Astrocyte of the spinal cord (primary cell): ENCODE data around the gene BEX1.

ENCODE experiments used
- DNase-seq: peaks from one replicate; pipeline ENCODE4 v3.0.0; 2011; ENCODE audit warnings: low read depth, low spot score
- H3K4me3 ChIP-seq: 2 replicates; pipeline ENCODE4 v1.5.1; 2011; ENCODE audit warnings: low read depth, mild to moderate bottlenecking, low read length, moderate library complexity
- in situ Hi-C: cut with HindIII; loops from 2 replicates; pipeline ENCODE4 v1.10.0; 2017; ENCODE audit warnings: low sequenced_read_pairs
- TF ChIP-seq, protein P1 (sequence below): IDR thresholded peaks from 2 replicates; pipeline ENCODE4 v1.5.1; 2012; ENCODE audit warnings: low read depth, mild to moderate bottlenecking, low read length, inconsistent platforms

Gene BEX1

DNA sequence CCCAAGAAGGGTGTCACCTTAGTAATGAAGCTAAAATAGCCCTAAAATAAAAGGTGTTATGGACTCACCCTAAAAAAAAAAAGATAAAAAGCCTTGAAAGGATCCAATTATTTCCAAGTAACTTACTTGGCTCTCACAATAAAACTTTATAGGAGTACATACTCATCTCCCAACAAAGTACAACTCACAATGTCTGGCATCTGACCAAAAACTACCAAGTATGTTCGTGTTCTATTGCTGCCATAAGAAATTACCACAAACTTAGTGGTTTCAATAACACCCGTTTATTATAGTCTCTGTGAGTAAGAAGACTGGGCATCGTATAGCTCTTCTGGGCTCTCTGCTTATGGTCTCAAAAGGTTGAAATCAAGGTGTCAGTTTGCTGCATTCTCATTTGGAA is 51.0 kb downstream of the BEX1 start:
- no peak overlapping the region for H3K4me3 ChIP-seq
- DNase-seq: no peak
- in situ Hi-C loops: no loop called here
- TF ChIP-seq, protein P1, sequence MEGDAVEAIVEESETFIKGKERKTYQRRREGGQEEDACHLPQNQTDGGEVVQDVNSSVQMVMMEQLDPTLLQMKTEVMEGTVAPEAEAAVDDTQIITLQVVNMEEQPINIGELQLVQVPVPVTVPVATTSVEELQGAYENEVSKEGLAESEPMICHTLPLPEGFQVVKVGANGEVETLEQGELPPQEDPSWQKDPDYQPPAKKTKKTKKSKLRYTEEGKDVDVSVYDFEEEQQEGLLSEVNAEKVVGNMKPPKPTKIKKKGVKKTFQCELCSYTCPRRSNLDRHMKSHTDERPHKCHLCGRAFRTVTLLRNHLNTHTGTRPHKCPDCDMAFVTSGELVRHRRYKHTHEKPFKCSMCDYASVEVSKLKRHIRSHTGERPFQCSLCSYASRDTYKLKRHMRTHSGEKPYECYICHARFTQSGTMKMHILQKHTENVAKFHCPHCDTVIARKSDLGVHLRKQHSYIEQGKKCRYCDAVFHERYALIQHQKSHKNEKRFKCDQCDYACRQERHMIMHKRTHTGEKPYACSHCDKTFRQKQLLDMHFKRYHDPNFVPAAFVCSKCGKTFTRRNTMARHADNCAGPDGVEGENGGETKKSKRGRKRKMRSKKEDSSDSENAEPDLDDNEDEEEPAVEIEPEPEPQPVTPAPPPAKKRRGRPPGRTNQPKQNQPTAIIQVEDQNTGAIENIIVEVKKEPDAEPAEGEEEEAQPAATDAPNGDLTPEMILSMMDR: no peak
